ENCODE measurements around the gene RELN. TPM values are rescaled to one million over a fixed set of nuclear protein-coding genes. Genes with fewer than 3 reads are reported as not detected.

The RELN gene
- total RNA-seq, 1 experiment from 2014 or later, result 0.02 TPM

DNA sequence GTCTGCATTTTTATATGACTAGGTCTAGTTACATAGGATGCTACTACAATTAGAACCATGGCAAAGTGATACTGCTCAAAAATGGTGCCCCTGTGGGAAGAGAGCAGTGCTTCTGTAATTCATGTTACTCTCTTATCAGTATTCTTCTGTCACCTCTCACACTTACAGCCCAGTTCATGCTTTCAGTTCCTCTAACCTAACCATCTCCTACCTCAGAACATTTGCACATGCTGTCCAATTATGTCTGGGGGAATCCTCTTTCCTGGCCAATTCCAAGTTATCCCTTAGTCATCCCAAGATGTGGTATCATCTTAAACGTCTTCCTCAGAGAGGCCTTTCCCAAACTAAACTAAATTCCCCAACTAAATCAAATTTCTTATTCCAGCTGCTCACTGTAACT is 190.2 kb downstream of the RELN start:
- H3K23me2 ChIP-seq (ENCODE audit: insufficient read length, low read depth, low read length, poor library complexity, severe bottlenecking), result no peaks in the 10 kb centered on the region
- no peak overlapping the region for H3K9ac ChIP-seq (ENCODE audit: extremely low read depth, insufficient read length, low read length)
- H3K9me3 Mint-ChIP-seq, result no peaks in the 10 kb centered on the region
- no peak overlapping the region for H3K56ac ChIP-seq (ENCODE audit: insufficient read length, low read depth, low read length)
- no peak overlapping the region for H3K14ac ChIP-seq (ENCODE audit: insufficient read depth, low read length)
- H2BK120ac ChIP-seq (ENCODE audit: low read depth, low read length, poor library complexity, severe bottlenecking), result no peak overlapping the region
- no peak overlapping the region; a peak in 1 of 7 replicates for H3K27ac Mint-ChIP-seq
- H3K27ac ChIP-seq (ENCODE audit: insufficient read length, low read depth, low read length), result no peak overlapping the region
- TF ChIP-seq, protein P1, sequence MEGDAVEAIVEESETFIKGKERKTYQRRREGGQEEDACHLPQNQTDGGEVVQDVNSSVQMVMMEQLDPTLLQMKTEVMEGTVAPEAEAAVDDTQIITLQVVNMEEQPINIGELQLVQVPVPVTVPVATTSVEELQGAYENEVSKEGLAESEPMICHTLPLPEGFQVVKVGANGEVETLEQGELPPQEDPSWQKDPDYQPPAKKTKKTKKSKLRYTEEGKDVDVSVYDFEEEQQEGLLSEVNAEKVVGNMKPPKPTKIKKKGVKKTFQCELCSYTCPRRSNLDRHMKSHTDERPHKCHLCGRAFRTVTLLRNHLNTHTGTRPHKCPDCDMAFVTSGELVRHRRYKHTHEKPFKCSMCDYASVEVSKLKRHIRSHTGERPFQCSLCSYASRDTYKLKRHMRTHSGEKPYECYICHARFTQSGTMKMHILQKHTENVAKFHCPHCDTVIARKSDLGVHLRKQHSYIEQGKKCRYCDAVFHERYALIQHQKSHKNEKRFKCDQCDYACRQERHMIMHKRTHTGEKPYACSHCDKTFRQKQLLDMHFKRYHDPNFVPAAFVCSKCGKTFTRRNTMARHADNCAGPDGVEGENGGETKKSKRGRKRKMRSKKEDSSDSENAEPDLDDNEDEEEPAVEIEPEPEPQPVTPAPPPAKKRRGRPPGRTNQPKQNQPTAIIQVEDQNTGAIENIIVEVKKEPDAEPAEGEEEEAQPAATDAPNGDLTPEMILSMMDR (conservative IDR thresholded peaks at IDR 0.05), result no peak
- H2BK5ac ChIP-seq (ENCODE audit: insufficient read length, low read length), result no peak overlapping the region
- no peak overlapping the region for H3K4me2 ChIP-seq (ENCODE audit: insufficient read depth, insufficient read length, low read length)
- no peaks in the 10 kb centered on the region for H3K27me3 ChIP-seq (ENCODE audit: insufficient read depth, low read length)
- H3K79me2 ChIP-seq (ENCODE audit: insufficient read depth, low read length), result no peaks in the 10 kb centered on the region
- no CpG with 5 or more reads among the region's 1 CpG for WGBS (ENCODE audit: extremely low coverage, insufficient read length, low lambda C conversion rate)
- no peaks in the 10 kb centered on the region for H3K79me1 ChIP-seq (ENCODE audit: insufficient read depth, low read depth, low read length, poor library complexity, severe bottlenecking)
- no peak overlapping the region for H2AK5ac ChIP-seq (ENCODE audit: insufficient read length, low read length)
- no peak overlapping the region for H3K23ac ChIP-seq (ENCODE audit: insufficient read length, low read depth, low read length)
- no peaks in the 10 kb centered on the region for H4K20me1 ChIP-seq (ENCODE audit: control insufficient read depth, insufficient read depth, insufficient read length)
- no peak overlapping the region for H4K8ac ChIP-seq (replicated peaks; ENCODE audit: insufficient read length, low read depth, low read length)
- H4K5ac ChIP-seq (ENCODE audit: insufficient read length, low read depth, low read length), result no peak overlapping the region
- no peak overlapping the region for H2BK12ac ChIP-seq (ENCODE audit: insufficient read length, low read depth, low read length)
- H3K4me3 Mint-ChIP-seq, result no peak overlapping the region
- no peak overlapping the region for H3K18ac ChIP-seq (ENCODE audit: insufficient read length, low read depth, low read length)
- no peak overlapping the region for H4K91ac ChIP-seq (ENCODE audit: insufficient read length, low read depth, low read length)
- no peaks in the 10 kb centered on the region for H3K4me1 Mint-ChIP-seq
- H2BK20ac ChIP-seq (ENCODE audit: low read depth, low read length, poor library complexity, severe bottlenecking), result no peak overlapping the region
- H2BK15ac ChIP-seq (ENCODE audit: low read depth, low read length), result no peak overlapping the region
- H2AFZ ChIP-seq (ENCODE audit: low read length), result no peak overlapping the region
- H3K36me3 Mint-ChIP-seq (ENCODE audit: insufficient read depth in 1 of 3, low read depth in 3 of 3), result no peaks in the 10 kb centered on the region
- no peaks in the 10 kb centered on the region for H3K4me1 ChIP-seq (ENCODE audit: insufficient read depth, low read length)
- H3K4ac ChIP-seq (ENCODE audit: low read depth, low read length), result no peak overlapping the region
- no peaks in the 10 kb centered on the region for H3K9me3 ChIP-seq (ENCODE audit: control insufficient read depth, low read depth, low read length)
- no peak overlapping the region for H3T11ph ChIP-seq (ENCODE audit: low read length)
- DNase-seq, result no peak
- peaks cover 3% of the 10 kb centered on the region for H3K27me3 Mint-ChIP-seq (ENCODE audit: low read depth)

Measured in H9 (cell line).